Transverse colon (tissue), 3 donors: Measurements from ENCODE around the gene WDR12.

Source experiments
- CTCF ChIP-seq, 5 experiments: fragments of 200-600 bp in 3 of 5; fragments of 450-650 bp in 2 of 5; sonication (generic) in 3 of 5; IDR thresholded peaks; 1 replicate in 2 of 5; 2 replicates in 3 of 5; pipeline ENCODE4 v1.5.1; 2016 to 2017; ENCODE audit warnings: antibody characterized with exemption in 5 of 5, inconsistent platforms in 3 of 5, mild to moderate bottlenecking in 2 of 5, moderate library complexity in 1 of 5
- EP300 ChIP-seq: sonication (generic); formaldehyde crosslinking; IDR thresholded peaks from one replicate; pipeline ENCODE4 v1.6.1; 2017; ENCODE audit warnings: antibody characterized with exemption, low read depth
- POLR2A ChIP-seq: fragments of 450-650 bp; IDR thresholded peaks from one replicate; pipeline ENCODE4 v1.6.1; 2016; ENCODE audit warnings: antibody characterized with exemption, mild to moderate bottlenecking, moderate library complexity

GRCh38 chr2:202858601-202859000 is 52.9 kb downstream of the WDR12 start:
- TF ChIP-seq EP300: no peak
- no peak for TF ChIP-seq POLR2A
- no peak for TF ChIP-seq CTCF (IDR thresholded peaks at IDR 0.05)
